Dendritic cell treated with granulocyte-macrophage colony-stimulating factor and Interleukin-4, amounts not matched to agents 40 ng/mL and 50 ng/mL, for 4 days (primary cell): ENCODE measurements around the gene TIMP3.

ENCODE experiments used
- H3K27ac Mint-ChIP-seq: one replicate; pipeline ENCODE4 v1.8.0; 2022; ENCODE audit warnings: mild to moderate bottlenecking, mixed read lengths
- H3K27me3 Mint-ChIP-seq: one replicate; pipeline ENCODE4 v1.8.0; 2022; ENCODE audit warnings: mild to moderate bottlenecking, mixed read lengths
- H3K36me3 Mint-ChIP-seq: one replicate; pipeline ENCODE4 v1.8.0; 2022; ENCODE audit warnings: low read depth, mixed read lengths
- H3K4me1 Mint-ChIP-seq: one replicate; pipeline ENCODE4 v1.8.0; 2022; ENCODE audit warnings: low read depth, mixed read lengths
- H3K4me3 Mint-ChIP-seq: one replicate; pipeline ENCODE4 v1.8.0; 2022; ENCODE audit warnings: mild to moderate bottlenecking, moderate library complexity, mixed read lengths
- H3K9me3 Mint-ChIP-seq: one replicate; pipeline ENCODE4 v1.8.0; 2022; ENCODE audit warnings: mixed read lengths
- intact Hi-C: fragments of 100-400 bp; cut with micrococcal nuclease; formaldehyde crosslinking; loops from one replicate; pipeline ENCODE4 v1.15.0; 2022

The TIMP3 gene

DNA sequence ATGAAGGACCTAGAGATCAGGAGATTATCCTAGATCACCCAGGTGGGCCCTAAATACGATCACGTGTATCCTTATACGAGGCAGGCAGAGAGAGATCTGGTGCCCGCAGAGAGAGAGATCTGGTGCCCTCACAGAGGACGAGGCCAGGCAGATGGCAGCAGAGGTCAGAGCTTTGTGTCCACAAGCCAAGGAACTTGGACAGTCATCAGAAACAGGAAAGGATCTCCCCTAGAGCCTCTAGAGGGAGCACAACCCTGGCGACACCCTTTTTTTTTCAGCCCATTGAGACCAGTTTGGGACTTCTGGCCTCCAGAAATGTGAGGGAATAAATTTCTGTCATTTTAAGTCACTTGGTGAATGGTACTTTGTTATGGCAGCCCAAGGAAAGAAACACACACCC, 25.5 kb upstream of the TIMP3 start:
- intact Hi-C loops, result no loop called here
- Mint-ChIP-seq H3K36me3 (no peaks in the 10 kb centered on the region), H3K9me3 (no peaks in the 10 kb centered on the region), H3K27me3 (peaks cover 9% of the 10 kb centered on the region), H3K4me3 (no peak overlapping the region), H3K27ac (no peak overlapping the region), H3K4me1 (no peaks in the 10 kb centered on the region)

DNA sequence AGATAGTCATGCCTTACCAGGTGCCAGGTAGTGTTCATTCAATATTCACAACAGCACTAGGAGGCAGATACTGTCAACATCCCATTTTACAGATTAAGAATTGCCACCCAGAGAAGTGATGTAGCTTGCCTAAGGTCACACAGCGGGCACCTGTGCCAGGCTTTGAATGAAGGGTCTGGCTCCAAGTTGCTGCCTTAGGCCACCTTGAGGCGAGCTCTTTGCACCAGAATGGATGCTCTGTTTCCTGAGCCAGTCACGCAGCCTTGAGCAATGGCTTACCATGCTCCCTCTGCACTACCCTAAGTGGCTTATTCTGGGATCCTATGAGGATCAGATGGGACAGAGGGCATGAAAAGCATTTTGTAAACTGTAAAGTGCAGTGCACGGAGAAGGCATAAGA, 25.1 kb upstream of the TIMP3 start:
- Mint-ChIP-seq H3K9me3 (no peaks in the 10 kb centered on the region), H3K27me3 (peaks cover 9% of the 10 kb centered on the region), H3K4me1 (no peaks in the 10 kb centered on the region)

DNA sequence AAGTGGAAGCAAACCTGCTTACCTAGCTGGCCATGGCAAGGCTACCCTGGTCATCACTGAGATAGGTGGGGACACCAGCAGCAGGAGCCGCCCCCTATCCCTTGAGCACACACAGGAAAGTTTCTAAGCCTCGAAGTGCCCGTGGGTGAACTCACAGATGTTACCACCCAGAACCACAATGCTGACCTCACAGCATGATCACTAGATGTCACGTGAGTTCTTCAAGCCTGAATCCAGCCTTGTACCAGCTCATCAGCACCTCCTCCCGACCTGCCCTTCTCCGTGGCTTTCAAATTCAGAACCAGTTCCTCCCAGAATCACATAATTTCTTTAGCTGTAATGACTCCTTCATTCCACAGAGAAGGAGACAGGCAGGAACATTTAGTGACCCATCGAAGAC, 24.7 kb upstream of the TIMP3 start:
- Mint-ChIP-seq H3K4me1 (no peaks in the 10 kb centered on the region), H3K27me3 (peaks cover 8% of the 10 kb centered on the region), H3K4me3 (no peak overlapping the region), H3K9me3 (no peaks in the 10 kb centered on the region), H3K27ac (no peak overlapping the region), H3K36me3 (no peaks in the 10 kb centered on the region)
- intact Hi-C loops, result no loop called here

More for the DNA sequence above, 25.1 kb upstream of the TIMP3 start:
- H3K27ac Mint-ChIP-seq, result no peak overlapping the region
- H3K36me3 Mint-ChIP-seq, result no peaks in the 10 kb centered on the region
- intact Hi-C loops, result no loop called here
- no peak overlapping the region for H3K4me3 Mint-ChIP-seq

- Mint-ChIP-seq H3K4me3 (no peak overlapping the region), H3K9me3 (no peaks in the 10 kb centered on the region), H3K27me3 (peaks cover 8% of the 10 kb centered on the region), H3K4me1 (no peaks in the 10 kb centered on the region), H3K27ac (no peak overlapping the region), H3K36me3 (no peaks in the 10 kb centered on the region)
- intact Hi-C loops, result no loop called here
Measured at GRCh38 chr22:32777987-32778386, 23.5 kb upstream of the TIMP3 start.

GRCh38 chr22:32780726-32781310, 20.7 kb upstream of the TIMP3 start:
- Mint-ChIP-seq H3K4me3 (no peak overlapping the region), H3K9me3 (peaks cover 8% of the 10 kb centered on the region), H3K27ac (no peak overlapping the region), H3K36me3 (no peaks in the 10 kb centered on the region), H3K4me1 (no peaks in the 10 kb centered on the region), H3K27me3 (peaks cover 3% of the 10 kb centered on the region)
- intact Hi-C loops, result no loop called here

DNA sequence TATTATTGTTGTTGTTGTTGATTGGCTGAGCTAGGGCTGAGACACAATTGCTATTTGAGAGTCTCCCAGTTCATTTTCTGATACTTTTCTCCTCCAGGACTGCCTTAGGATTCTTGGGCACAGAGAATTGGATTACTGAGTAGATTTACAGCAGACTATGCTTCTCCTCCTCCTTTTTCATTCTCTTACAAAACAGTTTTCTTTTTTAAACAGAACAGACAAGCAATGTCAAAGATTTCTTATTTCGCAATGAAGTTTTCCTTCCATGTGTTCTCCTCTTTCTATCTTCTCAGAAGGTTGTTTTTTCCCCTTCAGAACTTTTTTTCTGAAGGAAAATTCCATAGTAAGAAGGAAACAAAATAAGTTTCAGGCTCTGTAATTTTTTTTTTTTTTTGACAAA, 19.8 kb upstream of the TIMP3 start:
- Mint-ChIP-seq H3K4me1 (no peaks in the 10 kb centered on the region), H3K4me3 (no peak overlapping the region), H3K27me3 (peaks cover 2% of the 10 kb centered on the region), H3K36me3 (no peaks in the 10 kb centered on the region), H3K9me3 (peaks cover 8% of the 10 kb centered on the region), H3K27ac (no peak overlapping the region)
- intact Hi-C loops, result no loop called here

DNA sequence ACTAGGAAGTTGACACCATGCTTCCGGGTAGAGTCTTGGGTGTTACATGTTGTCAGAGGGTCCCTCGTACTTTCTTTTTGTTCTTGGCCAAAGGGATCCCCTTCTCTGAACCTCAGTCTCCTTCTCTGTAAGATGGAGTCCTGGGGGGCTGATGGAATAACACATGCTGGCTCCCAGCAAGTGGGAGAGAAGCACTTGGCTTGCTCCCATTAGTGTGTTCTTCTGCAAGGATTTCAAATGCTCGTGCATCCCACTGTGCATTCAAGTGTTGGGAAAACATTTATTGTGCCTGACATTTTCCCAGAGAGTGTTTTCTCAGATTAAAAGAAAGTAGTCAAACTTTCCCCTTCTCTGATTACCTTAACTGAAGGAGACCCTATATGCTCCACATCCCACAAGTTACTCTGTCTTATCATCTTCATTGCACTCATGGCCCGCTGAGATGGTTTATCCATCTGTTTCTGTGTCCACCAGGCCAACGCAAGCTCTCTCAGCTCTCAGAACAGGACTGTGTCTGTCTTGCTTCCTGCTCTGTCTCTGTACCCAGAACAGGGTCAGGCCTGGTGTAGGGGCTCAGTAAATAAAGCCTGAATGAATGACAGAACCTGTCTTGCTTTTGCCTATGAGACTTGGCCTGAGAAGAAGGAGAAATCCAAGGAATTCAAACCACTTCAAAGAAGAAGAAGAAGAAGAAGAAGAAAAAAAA, 16.0 kb upstream of the TIMP3 start:
- Mint-ChIP-seq H3K27ac (no peak overlapping the region), H3K36me3 (no peaks in the 10 kb centered on the region), H3K4me1 (no peaks in the 10 kb centered on the region), H3K9me3 (peaks cover 8% of the 10 kb centered on the region), H3K27me3 (no peaks in the 10 kb centered on the region), H3K4me3 (no peak overlapping the region)
- intact Hi-C loops, result no loop called here

DNA sequence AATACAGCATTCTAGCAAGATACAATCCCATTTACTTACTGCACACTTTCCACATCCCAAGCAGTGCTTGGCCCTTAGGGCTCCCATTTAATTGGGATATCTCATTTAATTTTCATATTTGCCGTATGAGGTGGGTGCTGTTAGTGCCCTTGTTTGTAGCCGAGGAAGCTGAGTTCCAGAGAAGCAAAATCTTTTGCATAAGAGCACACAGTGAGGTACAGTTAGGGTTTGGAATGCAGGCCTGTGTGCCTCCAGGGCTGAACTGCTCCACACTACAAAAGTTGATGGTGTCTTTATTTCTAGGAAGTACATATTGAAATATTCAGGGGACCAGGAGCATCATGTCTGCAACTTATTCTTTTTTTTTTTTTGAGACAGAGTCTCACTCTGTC, 15.5 kb upstream of the TIMP3 start:
- Mint-ChIP-seq H3K27ac (no peak overlapping the region), H3K9me3 (peaks cover 8% of the 10 kb centered on the region), H3K4me1 (no peaks in the 10 kb centered on the region), H3K4me3 (no peak overlapping the region), H3K36me3 (no peaks in the 10 kb centered on the region), H3K27me3 (no peaks in the 10 kb centered on the region)
- intact Hi-C loops, result no loop called here

DNA sequence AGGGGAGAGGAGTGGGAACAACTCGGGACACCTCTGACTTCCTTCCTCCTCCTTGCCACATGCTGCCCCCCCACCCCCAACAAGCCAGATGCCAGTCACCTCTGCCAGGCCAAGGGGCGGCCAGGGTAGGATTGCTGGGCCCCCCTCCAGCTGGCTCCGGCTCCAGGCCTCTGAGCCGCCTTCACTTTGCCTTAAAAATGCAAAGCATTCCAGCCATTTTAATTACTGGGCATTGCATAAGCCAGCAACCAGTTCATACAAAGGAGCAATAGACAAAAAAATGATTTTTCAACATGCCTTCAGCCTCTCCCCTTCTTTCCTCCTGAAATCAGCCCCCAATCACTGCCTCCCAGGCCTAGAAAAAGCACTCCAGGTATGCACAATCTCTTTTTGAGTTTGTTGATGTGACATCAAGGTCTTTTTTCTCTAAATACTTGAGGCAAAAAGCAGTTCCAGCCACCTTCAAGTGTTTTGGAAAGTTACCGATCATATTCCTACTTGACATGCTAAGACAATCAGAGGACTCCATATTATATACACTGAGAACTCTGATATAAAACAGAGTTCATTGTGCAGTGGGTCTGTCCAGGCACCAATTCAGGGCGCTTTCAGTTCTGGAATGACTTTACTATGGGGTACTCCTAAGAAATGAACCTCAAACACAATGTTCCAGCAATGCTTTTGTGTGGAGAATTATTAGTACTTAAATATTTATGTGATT, 12.4 kb upstream of the TIMP3 start:
- H3K4me1 Mint-ChIP-seq, result no peaks in the 10 kb centered on the region
- intact Hi-C loops, result no loop called here
- no peaks in the 10 kb centered on the region for H3K36me3 Mint-ChIP-seq
- no peak overlapping the region for H3K4me3 Mint-ChIP-seq
- H3K9me3 Mint-ChIP-seq, result peaks cover 6% of the 10 kb centered on the region
- no peak overlapping the region for H3K27ac Mint-ChIP-seq
- no peaks in the 10 kb centered on the region for H3K27me3 Mint-ChIP-seq

- H3K9me3 Mint-ChIP-seq, result no peaks in the 10 kb centered on the region
- no peak overlapping the region for H3K4me3 Mint-ChIP-seq
- intact Hi-C loops, result no loop called here
- no peak overlapping the region for H3K27ac Mint-ChIP-seq
- no peaks in the 10 kb centered on the region for H3K4me1 Mint-ChIP-seq
- peaks cover 3% of the 10 kb centered on the region for H3K27me3 Mint-ChIP-seq
- H3K36me3 Mint-ChIP-seq, result no peaks in the 10 kb centered on the region
Measured at GRCh38 chr22:32789797-32790620, 11.5 kb upstream of the TIMP3 start.

DNA sequence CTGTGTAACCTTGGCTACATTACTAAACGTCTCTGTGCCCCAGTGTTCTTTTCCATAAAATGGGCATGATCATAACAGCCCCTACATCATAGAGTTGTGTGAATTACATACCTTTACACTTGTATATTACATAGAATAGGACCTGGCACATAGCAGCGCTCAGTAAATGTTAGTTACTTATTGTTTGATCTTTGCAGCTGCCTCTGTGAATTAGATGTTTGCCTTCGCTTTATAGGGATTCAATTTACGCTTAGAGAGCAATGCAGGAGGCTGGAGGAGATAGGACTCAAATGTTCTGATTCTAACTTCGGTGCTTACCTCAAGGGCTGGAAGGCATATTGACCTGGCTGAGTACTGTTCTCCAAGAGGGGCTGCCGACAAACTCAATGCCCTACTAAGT, 10.4 kb upstream of the TIMP3 start:
- intact Hi-C loops, result no loop called here
- H3K9me3 Mint-ChIP-seq, result no peaks in the 10 kb centered on the region
- no peaks in the 10 kb centered on the region for H3K4me1 Mint-ChIP-seq
- no peaks in the 10 kb centered on the region for H3K36me3 Mint-ChIP-seq
- peaks cover 9% of the 10 kb centered on the region for H3K27me3 Mint-ChIP-seq
- no peak overlapping the region for H3K27ac Mint-ChIP-seq
- H3K4me3 Mint-ChIP-seq, result no peak overlapping the region

- H3K4me1 Mint-ChIP-seq, result no peaks in the 10 kb centered on the region
- no peak overlapping the region for H3K27ac Mint-ChIP-seq
- intact Hi-C loops, result no loop called here
- H3K4me3 Mint-ChIP-seq, result no peak overlapping the region
- H3K27me3 Mint-ChIP-seq, result peaks cover 13% of the 10 kb centered on the region
- H3K9me3 Mint-ChIP-seq, result no peaks in the 10 kb centered on the region
- H3K36me3 Mint-ChIP-seq, result no peaks in the 10 kb centered on the region
Measured at GRCh38 chr22:32791485-32791884, 10.0 kb upstream of the TIMP3 start.

GRCh38 chr22:32793589-32793988, 7.9 kb upstream of the TIMP3 start:
- intact Hi-C loops, result no loop called here
- no peaks in the 10 kb centered on the region for H3K36me3 Mint-ChIP-seq

More at GRCh38 chr22:32793589-32793988, 7.9 kb upstream of the TIMP3 start:
- Mint-ChIP-seq H3K4me1 (no peaks in the 10 kb centered on the region), H3K4me3 (no peak overlapping the region), H3K27ac (no peak overlapping the region), H3K9me3 (no peaks in the 10 kb centered on the region), H3K27me3 (peaks cover 22% of the 10 kb centered on the region)
